Fibroblast of peridontal ligament (primary cell): ENCODE results near the gene NOL7.

Source experiments
- DNase-seq: peaks from one replicate; pipeline ENCODE4 v3.0.0-alpha.2; 2010; ENCODE audit errors: extremely low read depth

Gene NOL7

GRCh38 chr6:13597073-13597472 is 18.1 kb upstream of the NOL7 start:
- no peak for DNase-seq

DNA sequence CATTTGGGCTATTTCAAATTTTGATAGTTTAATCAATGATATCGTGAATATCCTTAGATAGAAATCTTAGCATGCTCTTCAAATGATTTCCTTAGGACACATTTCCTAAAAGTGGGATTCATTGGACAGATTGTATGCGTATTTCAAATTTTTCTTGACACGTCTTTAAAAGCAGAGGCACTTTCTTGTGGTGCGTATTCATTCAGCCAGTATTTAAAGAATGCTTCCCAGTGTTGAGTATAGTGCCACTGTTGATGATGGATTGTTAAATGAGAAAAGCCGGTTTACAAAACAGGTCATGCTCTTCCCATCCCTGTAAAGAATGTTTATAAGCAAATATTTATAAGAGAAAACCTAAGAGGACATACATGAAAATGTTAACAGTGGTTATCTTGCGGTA is 15.1 kb upstream of the NOL7 start:
- DNase-seq = no peak

DNA sequence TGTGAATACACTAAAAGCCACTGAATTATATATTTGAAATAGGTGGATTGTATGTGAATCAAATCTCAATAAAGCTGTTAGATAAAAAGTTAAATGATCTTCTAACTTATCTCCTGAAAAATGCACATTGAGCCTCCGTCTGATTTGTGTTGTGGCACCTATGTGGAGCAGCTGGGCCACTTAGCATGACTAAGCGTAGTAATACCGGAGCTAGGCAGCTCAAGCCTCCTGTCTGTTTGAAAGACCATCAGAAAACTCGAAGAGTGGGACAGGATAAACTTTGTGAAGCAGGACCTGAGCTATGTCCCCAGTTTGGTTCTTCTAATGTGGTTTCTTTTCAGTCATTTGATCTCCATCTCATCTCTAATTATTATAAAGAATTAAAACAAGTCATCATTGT is 11.0 kb upstream of the NOL7 start:
- DNase-seq = no peak

DNA sequence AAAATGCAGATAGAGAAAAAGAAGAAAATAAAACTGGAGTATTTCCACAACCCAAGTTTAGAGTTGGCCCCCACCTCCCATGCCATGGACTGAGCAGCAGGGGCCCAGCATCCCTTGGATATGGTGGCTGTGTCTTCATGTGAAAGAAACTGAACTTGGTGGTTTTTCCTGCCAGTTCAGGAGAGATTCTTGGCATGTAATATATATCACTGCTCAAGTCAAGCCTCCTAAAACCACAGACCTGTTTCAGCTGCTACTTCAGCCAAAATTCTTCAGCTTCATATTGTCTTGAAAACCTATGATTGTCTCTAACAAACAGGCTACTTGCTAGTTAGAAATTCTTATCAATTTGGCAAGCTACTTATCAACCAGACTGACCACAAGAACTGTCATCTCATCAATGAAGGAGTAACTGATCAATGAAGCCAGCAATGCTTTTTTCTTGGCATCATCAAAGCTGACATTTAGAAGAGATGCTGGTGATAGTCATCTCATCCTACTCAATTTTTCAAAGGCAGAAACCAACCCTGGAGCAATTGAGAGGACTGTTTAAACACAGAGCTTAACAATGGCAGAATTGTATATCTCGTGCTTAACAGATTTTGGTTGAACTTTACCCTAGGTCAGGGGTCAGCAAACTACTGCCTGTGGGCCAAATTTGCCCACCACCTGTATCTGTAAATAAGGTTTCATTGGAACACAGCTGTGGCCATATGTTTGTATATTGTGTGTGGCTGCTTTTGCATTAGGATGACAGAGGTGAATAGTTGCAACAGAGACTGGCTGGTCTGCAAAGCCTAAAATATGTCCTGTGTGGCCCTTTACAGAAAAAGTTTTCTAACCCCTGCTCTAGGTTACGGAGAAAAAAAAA is 10.4 kb upstream of the NOL7 start:
- DNase-seq = no peak

- DNase-seq = no peak
Measured at GRCh38 chr6:13605634-13606033, 9.5 kb upstream of the NOL7 start.

DNA sequence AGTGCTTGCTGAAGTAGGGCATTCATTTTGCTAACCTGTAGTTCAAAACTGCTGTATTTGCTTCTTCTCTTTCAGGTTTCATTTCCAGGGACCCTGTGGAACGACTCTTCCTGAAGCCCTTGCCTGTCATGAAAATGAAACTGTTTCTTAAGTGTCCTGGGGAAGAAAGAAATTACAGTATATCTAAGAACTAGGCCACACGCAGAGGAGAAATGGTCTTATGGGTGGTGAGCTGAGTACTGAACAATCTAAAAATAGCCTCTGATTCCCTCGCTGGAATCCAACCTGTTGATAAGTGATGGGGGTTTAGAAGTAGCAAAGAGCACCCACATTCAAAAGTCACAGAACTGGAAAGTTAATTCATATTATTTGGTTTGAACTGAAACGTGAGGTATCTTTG is 3.4 kb upstream of the NOL7 start:
- no peak for DNase-seq

DNA sequence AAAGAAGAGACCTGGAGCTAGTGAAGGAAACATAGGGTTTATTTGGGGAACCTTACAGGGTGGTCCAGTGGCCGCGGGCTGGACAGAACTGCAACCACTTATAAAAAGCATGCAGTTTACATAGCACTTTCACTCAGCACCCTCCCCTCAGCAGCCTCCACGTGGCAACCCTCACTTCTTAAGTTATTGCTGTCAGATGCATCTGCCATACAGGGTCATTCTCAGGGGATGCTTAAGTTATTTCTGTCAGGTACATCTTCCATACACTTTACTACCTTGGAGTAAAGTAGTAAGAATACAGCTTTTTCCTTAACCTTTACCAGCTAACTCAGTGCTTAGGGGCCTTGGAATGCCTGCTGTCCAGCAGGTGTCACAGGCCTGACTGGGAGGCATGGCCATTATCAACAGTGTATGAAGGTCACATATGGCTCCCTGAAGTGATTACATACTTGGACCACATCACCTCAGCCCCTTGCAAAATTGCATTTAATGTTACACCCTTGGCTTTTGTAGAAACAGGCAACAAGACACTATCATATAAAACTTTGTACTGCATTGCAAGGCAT is 2.0 kb upstream of the NOL7 start:
- DNase-seq = no peak

DNA sequence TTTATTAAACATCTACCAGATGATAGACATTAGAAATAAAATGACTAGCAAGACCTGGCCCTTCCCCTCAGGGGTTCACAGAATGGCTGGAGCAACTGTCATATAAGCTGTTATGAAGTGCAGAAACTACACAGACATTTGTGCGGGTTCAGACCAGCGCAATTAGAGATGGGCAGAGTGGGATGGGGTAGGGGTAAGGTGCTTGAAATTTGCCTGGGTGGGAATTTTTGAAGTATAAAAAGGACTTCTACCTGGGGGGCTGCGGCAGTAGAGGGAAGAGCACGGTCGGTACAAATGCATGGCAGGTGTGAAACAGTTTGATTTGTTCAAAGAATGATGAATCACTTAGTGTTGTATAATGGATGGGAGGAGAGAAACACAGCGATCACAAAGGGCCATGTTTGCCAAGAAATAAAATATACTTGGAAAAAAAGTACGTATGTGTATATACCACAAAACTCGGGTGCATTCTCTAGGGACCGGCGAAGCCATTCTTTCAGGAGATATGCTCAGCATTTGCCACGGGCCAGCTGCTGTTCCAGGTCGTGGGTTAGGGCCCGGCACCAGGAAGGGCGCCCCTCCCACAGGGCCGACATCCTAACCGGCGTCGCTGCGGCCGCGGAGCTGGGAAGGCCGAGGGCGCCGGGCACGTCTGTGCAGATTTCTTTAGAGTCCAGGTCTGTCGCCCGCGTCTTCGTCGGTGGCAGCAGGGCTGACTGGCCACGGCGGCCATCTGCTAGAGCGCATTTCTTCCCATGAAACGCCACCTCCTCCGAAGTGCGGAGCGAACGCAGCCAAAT is 809 bp upstream of the NOL7 start:
- DNase-seq = peak; percentile 55

GRCh38 chr6:13615792-13616120 is 621 bp downstream of the NOL7 start:
- peak; percentile 50 for DNase-seq

- DNase-seq = no peak
Measured at GRCh38 chr6:13617066-13617465, 1.9 kb downstream of the NOL7 start.

DNA sequence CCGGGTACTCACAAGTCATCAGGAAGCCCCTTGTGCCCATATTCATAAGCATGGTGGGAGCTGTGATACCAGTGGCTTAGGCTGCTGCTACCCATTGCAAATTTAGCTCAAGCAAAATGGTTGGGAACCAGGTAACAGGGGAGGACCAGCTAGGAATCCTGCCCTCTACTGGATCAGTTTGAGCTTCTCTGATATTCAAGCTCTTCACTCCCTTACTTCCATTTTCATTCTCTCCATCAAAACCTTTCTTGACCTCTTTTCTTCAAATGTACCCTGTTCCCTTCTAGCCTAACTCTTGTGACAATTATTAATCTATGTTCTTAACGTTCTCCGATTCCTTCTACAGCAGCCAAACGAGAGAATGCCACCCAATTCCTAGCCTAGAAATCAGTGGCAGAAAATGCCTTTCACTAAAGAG is 9.7 kb downstream of the NOL7 start:
- DNase-seq = peak; percentile 52

- no peak for DNase-seq
Measured at GRCh38 chr6:13629459-13630116, 14.5 kb downstream of the NOL7 start.

DNA sequence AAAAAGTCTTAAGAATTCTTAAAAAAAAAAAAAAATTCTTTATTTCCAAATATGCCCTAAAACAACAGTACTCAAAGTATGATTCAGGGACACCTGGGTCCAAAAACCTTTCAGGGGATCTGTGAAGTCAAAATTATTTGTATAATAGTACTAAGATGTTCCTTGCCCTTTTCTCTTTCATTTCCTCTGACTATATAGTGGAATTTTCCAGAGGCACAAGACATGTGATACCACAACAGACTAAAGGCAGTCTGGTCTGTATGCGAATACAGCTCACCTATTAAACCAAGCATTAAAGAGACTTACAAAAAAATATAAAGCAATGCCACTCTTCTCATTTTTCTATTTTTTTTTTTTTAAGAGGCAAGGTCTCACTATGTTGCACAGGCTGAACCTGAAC is 15.4 kb downstream of the NOL7 start:
- no peak for DNase-seq

GRCh38 chr6:13633343-13633742 is 18.2 kb downstream of the NOL7 start:
- DNase-seq = no peak

DNA sequence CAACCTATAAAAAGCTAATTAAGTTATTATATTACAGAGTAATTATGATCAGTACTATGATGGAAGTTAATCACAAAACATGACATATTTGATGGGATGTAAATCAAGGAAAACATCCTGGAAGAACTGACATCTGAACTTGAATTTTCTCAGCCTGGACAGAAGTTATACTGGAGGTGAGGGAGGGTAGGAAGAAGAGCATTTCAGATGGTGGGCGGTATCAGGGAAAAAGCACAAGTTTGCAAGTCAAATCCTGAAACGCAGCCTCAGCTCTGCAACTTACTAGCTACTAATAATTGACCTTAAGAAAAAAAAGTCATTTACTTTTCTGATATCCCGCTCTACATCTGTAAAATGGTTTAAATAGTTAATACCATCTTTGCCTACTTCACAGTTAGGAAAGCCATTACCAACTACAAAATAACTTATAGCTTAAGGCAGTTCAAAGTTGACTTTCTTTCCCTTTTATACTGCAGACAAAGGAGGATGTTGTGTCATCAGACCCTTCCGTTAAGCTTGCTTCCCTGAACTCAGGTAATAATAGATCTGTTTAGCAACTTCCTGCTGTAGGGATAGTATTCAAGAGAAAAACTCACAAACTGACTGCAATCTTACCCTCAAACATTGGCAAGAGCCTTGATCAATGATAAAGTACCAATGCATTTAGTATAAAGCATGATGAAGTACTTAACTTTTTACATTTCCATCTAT is 21.0 kb downstream of the NOL7 start:
- DNase-seq = no peak

DNA sequence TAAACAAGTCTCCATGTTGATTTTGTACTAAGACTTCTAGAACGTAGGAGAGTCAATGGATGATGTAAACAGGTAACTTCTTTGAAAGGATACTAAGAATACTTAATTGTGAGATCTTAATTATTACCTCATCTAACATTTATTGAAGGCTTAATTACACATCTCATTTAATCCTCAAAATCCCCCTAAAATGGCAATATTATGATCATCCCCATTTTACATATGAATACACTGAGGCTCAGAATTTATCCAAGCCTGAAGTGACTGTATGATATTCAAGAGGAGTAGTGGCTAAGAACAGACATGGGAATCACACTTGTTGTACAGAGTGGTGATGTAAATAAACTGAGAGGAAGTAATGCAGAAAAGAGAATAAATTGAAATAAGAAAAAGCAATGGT is 22.9 kb downstream of the NOL7 start:
- DNase-seq = no peak

- no peak for DNase-seq
Measured at GRCh38 chr6:13638626-13639025, 23.5 kb downstream of the NOL7 start.

GRCh38 chr6:13641315-13641714 is 26.2 kb downstream of the NOL7 start:
- peak; percentile 49 for DNase-seq

GRCh38 chr6:13643125-13643524 is 28.0 kb downstream of the NOL7 start:
- no peak for DNase-seq

GRCh38 chr6:13648850-13649249 is 33.7 kb downstream of the NOL7 start:
- DNase-seq = no peak

- DNase-seq = no peak
Measured at GRCh38 chr6:13649393-13649792, 34.3 kb downstream of the NOL7 start.

DNA sequence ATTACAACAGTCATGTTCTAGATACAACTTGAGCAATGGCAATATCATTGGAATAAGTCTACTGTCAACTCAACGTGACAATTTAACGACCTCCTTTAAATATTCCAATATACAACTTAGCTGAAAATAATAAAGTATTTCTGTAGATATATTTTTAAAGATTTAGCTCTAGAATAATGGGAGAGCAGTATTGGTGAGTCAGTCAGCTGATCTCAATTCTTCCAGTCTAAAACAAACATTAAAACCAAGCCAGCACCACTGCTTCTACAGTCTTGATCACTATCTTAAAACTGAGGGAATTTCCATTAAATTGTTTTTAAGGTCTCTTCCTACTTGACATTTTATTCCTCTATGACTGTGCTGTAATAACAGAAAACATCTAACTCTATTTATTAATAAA is 38.2 kb downstream of the NOL7 start:
- DNase-seq = peak; percentile 37
